Gastroesophageal sphincter (tissue), 4 donors: ENCODE measurements around the gene TMEM178A. TPM values are rescaled to one million over a fixed set of nuclear protein-coding genes. Genes with fewer than 3 reads are reported as not detected.

Source experiments
- ATAC-seq: fragments of 150-250 bp; one replicate; pipeline ENCODE4 v1.9.1; 2016; ENCODE audit warnings: mild to moderate bottlenecking, moderate library complexity
- H3K27ac ChIP-seq, 4 donors: fragments of 200-600 bp; sonication (generic) in 3 of 4; 1 replicate in 3 of 4; 2 replicates in 1 of 4; pipeline ENCODE4 v1.5.1; 2016 to 2019
- H3K27me3 ChIP-seq: fragments of 200-600 bp; sonication (generic); one replicate; pipeline ENCODE4 v1.5.1; 2019
- H3K36me3 ChIP-seq, 2 donors: fragments of 200-600 bp; sonication (generic); one replicate each; pipeline ENCODE4 v1.5.1; 2019; ENCODE audit warnings: control low read depth in 1 of 2
- H3K4me1 ChIP-seq, 3 donors: fragments of 200-600 bp; sonication (generic); 1 replicate in 2 of 3; 2 replicates in 1 of 3; pipeline ENCODE4 v1.5.1; 2016 to 2019; ENCODE audit warnings: control low read depth in 2 of 3
- H3K4me3 ChIP-seq, 2 donors: fragments of 200-600 bp; sonication (generic); one replicate each; pipeline ENCODE4 v1.5.1; 2019; ENCODE audit warnings: mild to moderate bottlenecking in 1 of 2, moderate library complexity in 1 of 2
- H3K9me3 ChIP-seq, 3 donors: fragments of 200-600 bp; sonication (generic); one replicate each; pipeline ENCODE4 v1.5.1; 2017 to 2019; ENCODE audit warnings: control low read depth in 2 of 3
- CTCF ChIP-seq, 4 experiments: fragments of 200-600 bp in 2 of 4; fragments of 450-650 bp in 2 of 4; sonication (generic) in 1 of 4; IDR thresholded peaks; one replicate each; pipeline ENCODE4 v1.5.1; 2017 to 2019; ENCODE audit warnings: antibody characterized with exemption in 4 of 4, mild to moderate bottlenecking in 2 of 4, moderate library complexity in 2 of 4
- EP300 ChIP-seq: sonication (generic); formaldehyde crosslinking; IDR thresholded peaks from one replicate; pipeline ENCODE4 v1.6.1; 2017; ENCODE audit warnings: antibody characterized with exemption, mild to moderate bottlenecking
- POLR2A ChIP-seq, 2 donors: fragments of 450-650 bp; IDR thresholded peaks; one replicate each; pipeline ENCODE4 v1.6.1; 2017; ENCODE audit warnings: antibody characterized with exemption in 2 of 2, mild to moderate bottlenecking in 2 of 2, moderate library complexity in 1 of 2
- POLR2AphosphoS5 ChIP-seq: sonication (generic); formaldehyde crosslinking; IDR thresholded peaks from one replicate; pipeline ENCODE4 v1.6.1; 2017; ENCODE audit warnings: antibody characterized with exemption
- WGBS, 2 donors: methylation state at CpG; one replicate each; pipeline ENCODE4 v1.1.5; 2018; ENCODE audit warnings: low coverage in 1 of 2; 5-methylcytosine and 5-hydroxymethylcytosine counted together
- total RNA-seq, 4 donors: library from RNA; depleted of rRNA; stranded (reverse); fragments of >200 nt; gene quantifications; one replicate each; pipeline ENCODE4 v1.1.0, GENCODE V29; 2016

Gene TMEM178A
- total RNA-seq, 4 donors from 2014 or later, result 3.4 to 14.6 (median 4.8) TPM

GRCh38 chr2:39743269-39743776 lies 77.6 kb downstream of the TMEM178A start:
- H3K4me1 ChIP-seq, result no peaks in the 10 kb centered on the region
- peaks cover 0 to 59% of the 10 kb centered on the region in 2 donors for H3K36me3 ChIP-seq
- 20% methylated on average over 1 of the region's 1 CpG; no CpG with 5 or more reads in 1 of the 2 donors for WGBS, 2 donors
- ATAC-seq, result no peak
- TF ChIP-seq CTCF (IDR thresholded peaks at IDR 0.05), result no peak
- TF ChIP-seq POLR2A (IDR thresholded peaks at IDR 0.05), result no peak
- TF ChIP-seq EP300, result no peak
- TF ChIP-seq POLR2AphosphoS5, result no peak
- H3K27ac ChIP-seq, result no peak overlapping the region
- H3K27me3 ChIP-seq, result no peaks in the 10 kb centered on the region
- H3K4me3 ChIP-seq, result no peak overlapping the region
- no peaks in the 10 kb centered on the region for H3K9me3 ChIP-seq

GRCh38 chr2:39755466-39755865 lies 89.7 kb downstream of the TMEM178A start:
- H3K27me3 ChIP-seq, result no peaks in the 10 kb centered on the region
- WGBS, 2 donors, result 100% methylated on average over 1 of the region's 1 CpG
- H3K4me3 ChIP-seq, result no peak overlapping the region
- H3K9me3 ChIP-seq, result no peaks in the 10 kb centered on the region
- H3K27ac ChIP-seq, result no peak overlapping the region
- peaks cover 0 to 6% (median 0%) of the 10 kb centered on the region in 3 donors for H3K4me1 ChIP-seq
- no peak for ATAC-seq
- peaks cover 12 to 86% of the 10 kb centered on the region in 2 donors for H3K36me3 ChIP-seq
- TF ChIP-seq POLR2A (IDR thresholded peaks at IDR 0.05) (no peak), CTCF (IDR thresholded peaks at IDR 0.05) (no peak), EP300 (no peak)

- TF ChIP-seq CTCF (IDR thresholded peaks at IDR 0.05), result no peak
- TF ChIP-seq POLR2A (IDR thresholded peaks at IDR 0.05), result no peak
- no peak for TF ChIP-seq POLR2AphosphoS5
- TF ChIP-seq EP300, result no peak
- Histone ChIP-seq H3K4me3 (no peak overlapping the region), H3K9me3 (no peaks in the 10 kb centered on the region), H3K36me3 (peaks cover 12 to 92% of the 10 kb centered on the region in 2 donors), H3K27ac (no peak overlapping the region), H3K27me3 (no peaks in the 10 kb centered on the region), H3K4me1 (peaks cover 0 to 1% (median 0%) of the 10 kb centered on the region in 3 donors)
- 92% methylated on average over 3 of the region's 4 CpGs; no CpG with 5 or more reads in 1 of the 2 donors for WGBS, 2 donors
- no peak for ATAC-seq
Measured at GRCh38 chr2:39757156-39757555, 91.4 kb downstream of the TMEM178A start.

GRCh38 chr2:39762448-39762847 lies 96.7 kb downstream of the TMEM178A start:
- Histone ChIP-seq H3K9me3 (no peaks in the 10 kb centered on the region), H3K4me1 (no peaks in the 10 kb centered on the region), H3K27me3 (no peaks in the 10 kb centered on the region), H3K36me3 (peaks cover 4 to 83% of the 10 kb centered on the region in 2 donors), H3K4me3 (no peak overlapping the region), H3K27ac (no peak overlapping the region)
- TF ChIP-seq EP300 (no peak), POLR2AphosphoS5 (no peak), POLR2A (IDR thresholded peaks at IDR 0.05) (no peak), CTCF (IDR thresholded peaks at IDR 0.05) (no peak)
- no peak for ATAC-seq
- 87 to 94% methylated on average over 2 of the region's 2 CpGs for WGBS, 2 donors

Other genes starting within 250 kb of the TMEM178A start
- 10 to 100 TPM; 49.4 to 89.0 (median 79.2) TPM for gene MAP4K3, start 228.6 kb upstream of the TMEM178A start, total RNA-seq
- 10 to 100 TPM in 2 of 4 donors, 1 to 10 TPM in 2; 9.3 to 60.1 (median 13.6) TPM for gene THUMPD2, start 113.3 kb downstream of the TMEM178A start, total RNA-seq